AG04450 (cell line): Measurements from ENCODE around the gene NPLOC4. TPM values are rescaled to one million over a fixed set of nuclear protein-coding genes. Genes with fewer than 3 reads are reported as not detected.

Experiments
- CTCF ChIA-PET: fragments of 300-600, 350-600 bp; formaldehyde crosslinking; extraction: SDS; loops from one replicate; lab custom pipeline; 2022; ENCODE audit warnings: antibody characterized with exemption, inconsistent platforms; lab: Charles Lee
- POLR2A ChIA-PET: fragments of 350-600 bp; formaldehyde crosslinking; extraction: SDS; loops from one replicate; lab custom pipeline; 2021; ENCODE audit warnings: antibody characterized with exemption, inconsistent platforms; lab: Yijun Ruan, JAX
- DNase-seq: peaks from one replicate; pipeline ENCODE4 v3.0.0-alpha.2; 2011; ENCODE audit warnings: low read depth, low spot score
- H3K27ac ChIP-seq: one replicate; pipeline ENCODE4 v1.5.1; 2012; ENCODE audit warnings: low read depth, low read length, control low read depth
- H3K27me3 ChIP-seq: one replicate; pipeline ENCODE4 v1.6.0; 2012; ENCODE audit warnings: low read length; ENCODE audit not compliant: control insufficient read depth, insufficient read depth
- H3K4me3 ChIP-seq: 2 replicates; pipeline ENCODE4 v1.5.1; 2011; ENCODE audit warnings: mild to moderate bottlenecking, low read depth, low read length, control low read depth
- H3K9me3 ChIP-seq: 2 replicates; pipeline ENCODE4 v1.5.1; 2012; ENCODE audit warnings: low read length; ENCODE audit not compliant: control insufficient read depth, insufficient read depth
- polyA plus RNA-seq: library from polyadenylated mRNA; depleted of rRNA; stranded (reverse); fragments of >200 nt; gene quantifications from 2 replicates; pipeline ENCODE4 v1.2.3, GENCODE V29; 2011
- TF ChIP-seq, protein P1 (sequence below): IDR thresholded peaks from 2 replicates; pipeline ENCODE4 v1.5.1; 2011; ENCODE audit warnings: low read depth, low read length, control low read depth, inconsistent platforms

NPLOC4 gene
- polyA plus RNA-seq, 1 experiment: 66.5 TPM

DNA sequence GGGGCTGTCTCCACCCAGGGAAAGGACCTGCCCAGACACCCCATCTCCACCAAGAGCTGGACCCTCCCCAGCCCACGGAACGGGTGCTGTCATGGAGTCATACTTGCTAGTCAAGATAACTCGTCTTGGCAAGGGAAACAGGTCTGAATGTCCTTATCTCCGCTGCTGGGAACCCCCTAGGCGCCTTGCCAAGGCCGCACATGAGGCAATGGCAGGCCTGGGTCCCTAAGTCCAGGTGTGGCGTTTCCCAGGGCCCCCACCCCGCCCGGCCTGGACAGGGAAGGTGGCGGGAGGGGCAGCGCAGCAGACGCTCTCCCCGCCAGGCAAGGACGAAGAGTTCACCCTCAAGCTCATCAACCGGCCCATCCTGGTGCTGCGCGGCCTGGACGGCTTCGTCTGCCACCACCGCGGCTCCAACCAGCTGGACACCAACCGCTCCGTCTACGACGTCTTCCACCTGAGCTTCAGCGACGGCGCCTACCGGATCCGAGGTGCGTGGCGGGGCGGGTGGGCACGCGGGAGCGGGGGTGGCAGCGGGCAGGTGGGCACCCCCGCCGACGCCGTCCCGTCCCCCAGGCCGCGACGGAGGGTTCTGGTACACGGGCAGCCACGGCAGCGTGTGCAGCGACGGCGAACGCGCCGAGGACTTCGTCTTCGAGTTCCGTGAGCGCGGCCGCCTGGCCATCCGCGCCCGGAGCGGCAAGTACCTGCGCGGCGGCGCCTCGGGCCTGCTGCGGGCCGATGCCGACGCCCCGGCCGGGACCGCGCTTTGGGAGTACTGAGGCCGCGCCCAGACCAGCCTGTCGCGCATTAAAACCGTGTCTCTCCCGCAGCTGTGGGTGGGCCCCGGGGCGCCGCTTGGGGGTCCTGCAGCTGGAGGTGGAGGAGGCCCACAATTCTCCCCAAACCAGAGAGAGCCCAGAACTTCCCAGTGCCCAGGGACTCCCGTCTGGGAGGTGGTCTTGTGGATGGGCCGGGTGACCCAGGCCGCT, 100.3 kb downstream of the NPLOC4 start:
- ChIA-PET POLR2A (interaction anchor here (0.7 to 1.2 kb wide), 3 partner anchors 15 to 285 kb away, joined by 3 to 5 read pairs (median 4); partner anchors contain the start of genes ACTG1 and FAAP100), CTCF (interaction anchor here (1.3 kb wide), 1 partner anchor 284 kb away, joined by 3 read pairs; no protein-coding TSS in a partner anchor)
- Histone ChIP-seq H3K27me3 (peaks cover 7% of the 10 kb centered on the region), H3K9me3 (no peaks in the 10 kb centered on the region; the same call in 1 of the 2 replicates), H3K4me3 (no peak overlapping the region), H3K27ac (no peak overlapping the region)
- TF ChIP-seq, protein P1, sequence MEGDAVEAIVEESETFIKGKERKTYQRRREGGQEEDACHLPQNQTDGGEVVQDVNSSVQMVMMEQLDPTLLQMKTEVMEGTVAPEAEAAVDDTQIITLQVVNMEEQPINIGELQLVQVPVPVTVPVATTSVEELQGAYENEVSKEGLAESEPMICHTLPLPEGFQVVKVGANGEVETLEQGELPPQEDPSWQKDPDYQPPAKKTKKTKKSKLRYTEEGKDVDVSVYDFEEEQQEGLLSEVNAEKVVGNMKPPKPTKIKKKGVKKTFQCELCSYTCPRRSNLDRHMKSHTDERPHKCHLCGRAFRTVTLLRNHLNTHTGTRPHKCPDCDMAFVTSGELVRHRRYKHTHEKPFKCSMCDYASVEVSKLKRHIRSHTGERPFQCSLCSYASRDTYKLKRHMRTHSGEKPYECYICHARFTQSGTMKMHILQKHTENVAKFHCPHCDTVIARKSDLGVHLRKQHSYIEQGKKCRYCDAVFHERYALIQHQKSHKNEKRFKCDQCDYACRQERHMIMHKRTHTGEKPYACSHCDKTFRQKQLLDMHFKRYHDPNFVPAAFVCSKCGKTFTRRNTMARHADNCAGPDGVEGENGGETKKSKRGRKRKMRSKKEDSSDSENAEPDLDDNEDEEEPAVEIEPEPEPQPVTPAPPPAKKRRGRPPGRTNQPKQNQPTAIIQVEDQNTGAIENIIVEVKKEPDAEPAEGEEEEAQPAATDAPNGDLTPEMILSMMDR: no peak
- DNase-seq: no peak

DNA sequence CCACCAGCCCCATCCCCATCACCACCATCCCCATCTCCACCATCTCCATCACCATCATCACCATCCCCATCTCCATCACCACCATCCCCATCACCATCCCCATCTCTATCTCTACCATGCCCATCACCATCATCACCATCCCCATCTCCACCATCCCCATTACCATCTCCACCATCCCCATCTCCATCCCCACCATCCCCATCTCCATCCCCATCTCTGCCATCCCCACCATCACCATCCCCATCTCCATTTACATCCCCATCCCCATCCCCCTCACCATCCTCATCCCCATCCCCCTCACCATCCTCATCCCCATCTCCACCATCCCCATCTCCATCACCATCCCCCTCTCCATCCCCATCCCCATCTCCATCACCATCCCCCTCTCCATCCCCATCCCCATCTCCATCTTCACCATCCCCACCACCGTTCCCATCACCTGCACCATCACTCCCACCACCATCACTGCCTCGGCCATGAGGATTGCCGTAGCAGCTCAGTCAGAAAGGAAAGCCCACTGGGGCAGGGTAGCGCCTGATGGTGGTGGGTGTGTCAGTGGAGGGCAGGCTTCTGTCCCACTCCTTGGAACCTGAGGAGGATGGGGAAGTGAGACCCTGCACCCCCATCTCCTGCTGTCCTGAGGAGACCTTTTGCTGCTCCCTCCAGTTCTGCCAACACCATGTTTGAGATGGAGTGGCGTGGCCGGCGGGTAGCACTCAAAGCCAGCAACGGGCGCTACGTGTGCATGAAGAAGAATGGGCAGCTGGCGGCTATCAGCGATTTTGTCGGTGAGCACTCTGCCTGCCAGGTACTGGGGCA, 101.2 kb downstream of the NPLOC4 start:
- Histone ChIP-seq H3K27ac (no peak overlapping the region), H3K9me3 (peaks cover 4% of the 10 kb centered on the region; the same call in 1 of the 2 replicates), H3K4me3 (no peak overlapping the region), H3K27me3 (peaks cover 7% of the 10 kb centered on the region)
- TF ChIP-seq, protein P1: no peak
- DNase-seq: no peak
- ChIA-PET CTCF (interaction anchor here (1.3 kb wide), 1 partner anchor 283 kb away, joined by 3 read pairs; no protein-coding TSS in a partner anchor), POLR2A (interaction anchor here (0.7 to 1.2 kb wide), 3 partner anchors 16 to 284 kb away, joined by 3 to 5 read pairs (median 4); partner anchors contain the start of genes ACTG1 and FAAP100)

DNA sequence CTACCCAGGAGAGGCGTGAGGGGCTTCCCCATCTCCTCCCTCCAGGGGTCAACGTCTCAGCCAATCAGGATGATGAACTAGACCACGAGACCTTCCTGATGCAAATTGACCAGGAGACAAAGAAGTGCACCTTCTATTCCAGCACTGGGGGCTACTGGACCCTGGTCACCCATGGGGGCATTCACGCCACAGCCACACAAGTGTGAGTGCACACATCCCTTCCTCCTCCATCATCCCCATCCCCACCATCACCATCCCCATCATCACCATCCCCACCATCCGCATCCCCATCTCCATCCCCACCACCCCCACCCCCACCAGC, 101.9 kb downstream of the NPLOC4 start:
- Histone ChIP-seq H3K4me3 (no peak overlapping the region), H3K27ac (no peak overlapping the region), H3K27me3 (peaks cover 7% of the 10 kb centered on the region), H3K9me3 (peaks cover 11% of the 10 kb centered on the region; the same call in 1 of the 2 replicates)
- ChIA-PET CTCF (no interaction called here), POLR2A (no interaction called here)
- no peak for DNase-seq
- TF ChIP-seq, protein P1: no peak

DNA sequence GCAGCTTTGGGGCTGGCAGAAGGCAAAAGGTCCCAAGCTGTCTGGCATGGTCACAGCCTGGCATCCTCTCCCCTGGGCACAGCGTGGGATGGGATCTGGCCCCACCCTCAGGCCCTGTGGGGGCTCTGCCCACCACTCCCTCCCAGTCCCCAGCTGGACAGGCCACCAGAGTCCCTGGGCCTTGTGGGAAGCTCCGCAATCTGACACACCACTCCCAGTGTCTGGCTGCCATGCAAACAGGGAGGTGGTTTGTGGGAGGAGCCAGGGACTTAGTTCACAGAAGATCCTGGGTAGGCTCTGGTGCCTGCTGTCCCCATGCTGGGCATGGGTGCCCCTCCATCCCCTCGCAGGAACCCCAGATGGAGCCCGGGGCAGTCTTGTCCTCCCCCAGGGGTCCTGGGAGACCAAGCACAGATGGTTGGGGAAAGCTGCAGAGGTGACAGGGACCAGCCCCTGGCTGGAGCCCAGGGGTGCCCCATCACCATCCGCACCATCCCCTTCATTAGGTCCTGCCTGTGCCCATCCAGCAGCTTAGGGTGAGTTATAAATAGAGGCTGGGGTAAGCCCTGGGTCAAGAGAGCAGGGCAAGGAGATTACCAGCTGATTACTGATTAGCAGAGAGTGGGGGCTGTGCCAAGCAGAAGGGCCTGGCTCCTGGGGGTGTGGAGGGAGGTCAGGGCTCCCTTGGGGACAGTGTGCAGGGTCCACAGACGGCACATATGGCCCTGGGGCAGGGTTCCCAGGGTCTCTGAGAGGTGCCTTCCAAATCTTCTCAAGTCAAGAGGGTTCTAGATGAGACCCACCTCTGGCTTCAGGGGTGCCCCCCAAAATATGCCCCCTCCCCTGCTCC, 102.5 kb downstream of the NPLOC4 start:
- ChIA-PET CTCF (no interaction called here), POLR2A (no interaction called here)
- H3K27me3 ChIP-seq: peaks cover 7% of the 10 kb centered on the region
- no peak for DNase-seq
- TF ChIP-seq, protein P1: no peak
- no peak overlapping the region for H3K27ac ChIP-seq
- no peak overlapping the region for H3K4me3 ChIP-seq
- H3K9me3 ChIP-seq: peaks cover 12% of the 10 kb centered on the region; the same call in 1 of the 2 replicates
